Germinal center (tissue), 1 donor: ENCODE data around the gene ECI1.
"Not testable (repeated sequence)": the region's sequence is repeated elsewhere in the genome, so short reads cannot be mapped to it uniquely, and the experiment has no call there.

Experiments used
- DNase-seq: peaks from one replicate; pipeline ENCODE4 v3.0.0; 2012; ENCODE audit warnings: mixed read lengths, low spot score

Gene ECI1

GRCh38 chr16:2253293-2253692, 1.9 kb upstream of the ECI1 start:
- no peak for DNase-seq

GRCh38 chr16:2252806-2253148, 1.4 kb upstream of the ECI1 start:
- peak; percentile 70 for DNase-seq

DNA sequence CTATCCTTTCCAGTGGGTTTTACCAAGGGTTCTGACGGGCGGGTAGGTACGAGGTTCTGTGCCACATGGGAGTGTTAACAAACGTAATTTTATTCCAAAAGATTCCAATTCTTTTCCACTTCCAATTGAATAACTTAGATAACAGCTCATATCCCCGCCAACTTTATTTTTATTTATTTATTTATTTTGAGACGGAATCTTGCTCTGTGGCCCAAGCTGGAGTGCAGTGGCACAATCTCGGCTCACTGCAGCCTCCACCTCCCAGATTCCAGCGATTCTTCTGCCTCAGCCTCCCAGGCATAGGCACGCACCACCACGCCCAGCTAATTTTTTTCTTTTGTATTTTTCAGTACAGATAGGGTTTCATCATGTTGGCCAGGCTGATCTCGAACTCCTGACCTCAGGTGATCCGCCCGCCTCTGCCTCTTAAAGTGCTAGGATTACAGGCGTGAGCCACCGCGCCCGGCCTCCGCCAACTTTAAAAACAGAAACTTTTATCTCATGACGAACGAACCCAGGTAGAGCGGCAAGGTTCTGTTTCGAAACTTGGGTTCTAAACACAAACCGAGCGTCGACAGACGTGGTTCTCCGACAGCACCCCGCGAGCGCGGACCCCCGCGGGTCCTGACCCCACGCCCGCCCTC, 613 bp downstream of the ECI1 start:
- DNase-seq: no peak

DNA sequence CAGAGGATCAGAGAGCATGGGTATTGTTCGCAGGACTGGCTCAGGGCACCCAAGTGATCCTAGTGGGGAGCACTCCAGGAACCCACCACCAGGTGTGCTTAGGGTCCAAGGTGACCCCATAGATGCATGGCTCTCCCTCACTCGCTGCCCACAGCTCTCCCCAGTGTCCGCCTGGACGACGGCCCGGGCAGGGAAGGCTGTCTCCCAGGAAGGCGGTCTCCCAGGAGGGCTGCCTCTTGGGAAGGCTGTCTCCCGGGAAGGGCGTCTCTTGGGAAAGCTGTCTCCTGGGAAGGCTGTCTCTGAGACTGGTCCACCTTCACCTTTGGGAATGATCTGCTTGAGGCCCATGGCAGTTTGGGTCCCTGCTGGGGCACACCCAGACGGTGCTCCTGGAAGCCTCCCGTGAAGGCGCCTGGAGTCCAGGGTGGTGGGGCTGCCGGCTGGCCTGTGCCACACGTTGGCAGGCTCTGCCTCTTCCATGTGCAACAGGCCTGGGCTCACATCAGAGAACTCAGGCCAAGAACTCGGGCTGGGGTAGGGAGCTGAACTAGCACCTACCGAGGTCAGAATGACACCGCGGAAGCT, 5.0 kb downstream of the ECI1 start:
- DNase-seq: no peak

DNA sequence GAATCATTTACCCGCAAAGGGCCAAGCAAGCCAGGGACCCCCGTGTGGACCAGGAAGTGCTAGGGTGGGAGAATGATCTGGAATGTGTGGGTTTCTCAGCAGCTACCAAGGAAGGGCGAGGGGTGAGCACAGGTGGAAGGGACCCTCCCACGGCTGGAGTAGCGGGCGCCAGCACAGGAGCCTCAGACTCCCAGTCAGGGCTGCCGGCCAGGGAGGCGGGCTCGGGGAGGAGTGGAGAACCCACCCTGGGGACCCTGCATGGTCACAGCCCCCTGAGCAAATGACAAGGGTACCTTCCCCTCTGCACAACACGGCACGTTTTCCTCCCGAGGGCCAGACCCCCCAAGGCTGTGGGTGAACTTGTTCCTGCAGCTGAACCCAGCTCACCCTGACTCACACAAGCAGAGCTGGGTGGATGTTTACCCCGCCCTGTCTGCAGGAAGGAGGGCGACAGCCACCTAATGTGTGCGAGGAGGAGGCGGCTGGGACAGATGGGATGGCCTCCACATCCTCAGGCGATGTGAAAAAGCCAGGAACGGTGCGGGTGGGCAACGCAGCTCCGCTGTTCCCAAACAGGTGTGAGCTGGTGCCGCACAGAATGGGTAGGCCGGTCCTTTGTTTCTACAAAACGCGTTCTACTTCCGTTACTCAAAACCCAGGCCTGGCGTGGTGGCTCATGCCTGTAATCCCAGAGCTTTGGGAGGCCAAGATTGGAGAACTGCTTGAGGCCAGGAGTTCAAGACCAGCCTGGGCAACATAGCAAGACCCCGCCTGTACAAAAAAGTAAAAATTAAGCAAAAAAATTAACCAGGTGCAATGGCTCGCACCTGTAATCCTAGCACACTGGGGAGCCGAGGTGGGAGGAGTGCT, 6.2 kb downstream of the ECI1 start:
- DNase-seq: no peak

DNA sequence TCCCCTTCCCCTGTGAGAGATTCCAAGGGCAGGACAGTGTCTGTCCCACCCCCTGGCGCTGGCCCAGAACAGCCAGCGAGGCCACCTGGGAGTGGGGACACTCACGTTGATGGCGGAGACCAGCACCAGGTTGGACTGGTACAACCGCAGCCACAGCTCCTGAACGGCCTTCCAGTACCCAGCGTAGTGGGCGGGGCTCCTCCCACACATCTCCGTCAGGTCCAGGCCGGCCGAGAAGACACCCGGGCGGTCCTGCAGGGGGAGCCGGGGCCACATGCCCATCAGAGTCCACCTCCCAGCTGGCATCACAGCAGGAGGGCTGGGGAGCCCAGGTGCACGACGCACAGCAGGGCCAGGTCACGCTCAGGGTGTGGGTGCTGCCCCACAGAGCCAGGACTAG, 7.1 kb downstream of the ECI1 start:
- DNase-seq: no peak

GRCh38 chr16:2243781-2244180, 7.6 kb downstream of the ECI1 start:
- DNase-seq: no peak

DNA sequence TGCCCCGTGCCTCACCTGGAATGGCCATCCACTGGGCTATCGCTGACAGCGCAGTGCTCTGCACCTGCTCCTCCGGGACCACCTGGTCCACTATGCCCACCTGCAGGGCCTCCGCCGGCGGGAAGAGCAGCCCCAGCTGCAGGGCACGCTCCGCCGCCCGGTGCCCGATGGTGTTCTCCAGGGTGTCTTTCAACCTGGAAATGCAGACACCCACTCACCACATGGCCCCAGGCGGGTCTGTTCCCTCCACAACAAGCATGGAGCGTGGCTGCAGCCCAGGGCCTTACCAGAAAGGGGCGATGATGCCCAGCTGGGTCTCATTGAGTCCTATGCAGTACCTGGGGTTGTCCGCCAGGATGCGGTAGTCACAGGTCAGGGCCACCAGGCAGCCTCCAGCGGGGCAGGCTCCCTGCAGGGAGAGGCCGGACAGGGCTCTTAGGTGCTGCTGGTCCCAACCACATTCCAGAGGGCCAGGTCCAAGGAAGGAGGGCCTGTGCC, 8.3 kb downstream of the ECI1 start:
- DNase-seq: no peak

DNA sequence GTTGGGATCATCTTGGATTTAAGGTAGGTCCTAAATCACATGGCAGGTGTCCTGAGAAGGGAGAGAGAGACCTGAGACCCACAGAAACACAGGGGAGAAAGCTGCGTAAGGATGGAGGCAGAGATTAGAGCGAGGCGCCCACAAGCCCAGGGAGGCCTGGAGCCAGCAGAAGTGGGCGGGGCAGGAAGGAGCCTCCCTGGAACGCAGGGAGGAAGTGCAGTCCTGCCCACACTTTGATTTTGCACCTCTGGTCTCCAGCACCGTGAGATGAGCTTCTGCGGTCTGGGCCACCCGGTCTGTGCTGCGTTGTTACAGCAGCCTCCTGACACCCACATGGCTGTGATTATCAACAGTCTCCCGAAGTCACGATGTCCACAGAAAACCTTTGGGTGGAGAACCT, 8.8 kb downstream of the ECI1 start:
- DNase-seq: no peak

DNA sequence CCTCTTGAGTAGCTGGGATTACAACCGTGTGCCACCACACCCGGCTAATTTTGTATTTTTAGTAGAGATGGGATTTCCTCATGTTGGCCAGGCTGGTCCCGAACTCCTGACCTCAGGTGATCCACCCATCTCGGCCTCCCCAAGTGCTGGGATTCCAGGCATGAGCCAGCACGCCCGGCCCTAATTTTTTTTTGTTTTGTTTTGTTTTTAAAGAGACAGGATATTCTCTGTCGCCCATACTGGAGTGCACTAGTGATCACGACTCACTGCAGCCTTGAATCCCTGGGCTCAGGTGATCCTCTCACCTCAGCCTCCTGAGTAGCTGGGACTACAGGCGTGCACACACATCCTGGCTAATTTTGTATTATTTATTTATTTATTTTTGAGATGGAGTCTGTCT, 11.1 kb downstream of the ECI1 start:
- DNase-seq: not testable (repeated sequence)

DNA sequence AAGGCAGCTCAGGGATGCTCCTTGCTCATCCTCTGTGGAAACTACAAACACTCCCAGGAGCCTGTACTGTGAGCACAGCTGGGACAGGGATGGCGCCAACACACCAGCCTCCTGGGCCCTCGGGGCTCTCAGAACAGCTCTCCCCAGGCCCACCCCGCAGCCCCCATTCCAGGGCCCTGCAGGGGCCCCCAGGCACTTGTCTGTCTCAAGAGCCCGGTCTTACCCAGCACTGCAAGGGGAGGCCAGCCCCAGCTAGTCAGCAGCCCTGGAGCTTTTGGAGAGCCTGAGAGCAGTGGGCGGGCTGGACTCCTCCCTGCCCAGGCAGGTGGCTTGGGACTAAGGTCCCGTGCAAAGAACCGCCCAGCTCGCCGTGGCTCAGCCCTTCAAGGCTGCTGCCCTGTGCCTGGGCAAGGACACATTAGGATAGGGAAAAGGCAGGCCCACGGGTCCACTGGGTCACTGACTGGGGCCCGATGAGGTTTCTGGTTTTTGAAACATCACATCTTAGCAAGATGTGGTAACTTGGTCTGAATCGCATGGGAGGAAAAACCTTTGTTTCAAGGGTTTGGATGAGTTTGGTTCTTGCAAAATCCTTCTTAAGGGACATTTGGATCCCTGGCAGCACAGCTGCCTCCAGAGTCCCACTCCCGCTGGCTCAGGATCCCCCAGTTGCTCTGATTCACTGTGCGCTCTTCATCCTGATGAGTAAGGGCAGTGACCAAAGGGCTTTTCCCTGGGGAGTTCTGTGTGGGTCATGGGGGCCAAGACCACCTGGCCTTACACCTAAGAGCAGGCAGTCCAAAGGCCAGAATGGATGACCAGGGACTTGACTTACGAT, 12.3 kb downstream of the ECI1 start:
- no peak for DNase-seq

DNA sequence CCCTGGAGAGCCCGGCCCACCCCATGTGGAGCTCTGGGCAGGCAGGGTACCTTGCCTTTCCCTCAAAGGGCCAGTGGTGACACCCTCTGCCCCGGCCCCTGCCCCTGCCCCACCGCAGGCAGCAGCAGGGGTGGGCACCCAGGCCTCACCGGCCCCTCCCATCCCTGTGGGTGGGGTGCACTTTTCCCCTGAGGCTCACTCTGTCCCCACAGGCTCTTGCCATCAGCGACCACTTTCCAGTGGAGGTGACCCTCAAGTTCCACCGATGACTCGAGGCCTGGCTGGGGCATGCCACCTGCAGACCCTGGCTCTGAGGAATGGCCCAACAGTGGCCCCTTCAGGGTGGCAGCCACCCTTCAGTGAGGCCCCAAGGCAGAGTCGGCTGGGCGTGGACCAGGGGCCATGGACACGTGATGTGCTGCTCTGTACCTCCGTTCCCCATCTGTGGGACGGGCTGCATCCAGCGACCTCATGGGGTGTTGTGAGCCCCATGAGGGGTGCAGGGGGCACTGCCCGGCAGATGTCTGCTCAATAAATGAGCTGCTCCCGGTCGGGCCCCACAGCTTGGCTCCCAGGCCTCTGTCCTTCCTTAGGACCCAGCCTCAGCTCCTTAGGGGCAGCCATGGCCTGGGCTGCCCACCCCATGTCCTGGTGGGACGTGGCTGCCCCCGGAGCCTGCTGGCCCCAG, 13.1 kb downstream of the ECI1 start:
- no peak for DNase-seq

DNA sequence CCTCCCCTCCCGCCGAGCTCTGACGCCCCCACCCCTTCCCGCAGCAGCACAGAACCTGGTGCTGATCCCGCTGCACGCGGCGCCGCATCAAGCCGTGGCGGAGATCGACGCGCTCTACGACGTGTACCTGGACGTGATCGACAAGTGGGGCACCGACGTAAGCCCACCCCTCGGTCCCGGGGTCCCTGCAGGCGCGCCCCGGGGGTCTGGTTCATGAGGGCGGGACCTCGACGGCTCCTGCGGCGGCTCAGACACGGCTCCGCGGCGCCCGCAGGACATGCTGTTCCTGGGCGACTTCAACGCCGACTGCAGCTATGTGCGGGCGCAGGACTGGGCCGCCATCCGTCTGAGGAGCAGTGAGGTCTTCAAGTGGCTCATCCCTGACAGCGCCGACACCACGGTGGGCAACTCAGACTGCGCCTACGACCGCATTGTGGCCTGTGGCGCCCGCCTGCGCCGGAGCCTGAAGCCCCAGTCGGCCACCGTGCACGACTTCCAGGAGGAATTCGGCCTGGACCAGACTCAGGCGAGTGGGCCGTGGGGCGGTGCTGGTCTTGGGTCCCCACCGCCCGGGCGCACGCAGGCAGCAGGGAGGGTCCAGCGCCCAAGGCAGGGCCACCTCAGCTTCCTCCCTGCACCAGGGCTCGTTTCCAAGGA, 13.8 kb downstream of the ECI1 start:
- no peak for DNase-seq

DNA sequence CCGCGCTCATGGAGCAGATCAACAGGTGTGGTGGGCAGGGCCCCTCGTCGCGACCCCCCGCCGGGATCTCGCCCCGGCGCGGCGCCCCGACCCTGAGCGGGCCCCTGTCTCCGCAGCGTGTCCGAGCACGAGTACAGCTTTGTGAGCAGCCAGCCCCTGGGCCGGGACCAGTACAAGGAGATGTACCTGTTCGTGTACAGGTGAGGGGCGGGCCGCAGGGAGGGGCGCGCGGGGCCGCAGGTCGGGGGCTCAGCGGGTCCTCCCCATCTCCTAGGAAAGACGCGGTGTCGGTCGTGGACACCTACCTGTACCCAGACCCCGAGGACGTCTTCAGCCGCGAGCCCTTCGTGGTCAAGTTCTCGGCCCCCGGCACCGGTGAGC, 14.3 kb downstream of the ECI1 start:
- no peak for DNase-seq

GRCh38 chr16:2236337-2237101, 14.9 kb downstream of the ECI1 start, which contains the start of gene DNASE1L2:
TSS of gene DNASE1L2 (plus strand) at chr16:2236444. CDS start at chr16:2236817, 373 bp downstream.
- no peak for DNase-seq

GRCh38 chr16:2235695-2236336, 15.6 kb downstream of the ECI1 start:
- no peak for DNase-seq

GRCh38 chr16:2235234-2235651, 16.1 kb downstream of the ECI1 start:
- no peak for DNase-seq

GRCh38 chr16:2234813-2235170, 16.6 kb downstream of the ECI1 start:
- DNase-seq: no peak

- DNase-seq: peak; percentile 39
Observed at GRCh38 chr16:2233872-2234812, 17.2 kb downstream of the ECI1 start.
